HCT116 (cell line): ENCODE measurements around the gene KRTAP10-7. TPM values are rescaled to one million over a fixed set of nuclear protein-coding genes. Genes with fewer than 3 reads are reported as not detected.
"Not testable (repeated sequence)": the region's sequence is repeated elsewhere in the genome, so short reads cannot be mapped to it uniquely, and the experiment has no call there.

Experiments
- ATAC-seq: fragments of 200-7000 bp; cut with Tn5 transposase; 2 replicates; pipeline ENCODE4 v1.9.1; 2020; ENCODE audit warnings: mild to moderate bottlenecking, moderate library complexity
- BruUV-seq: library from RNA; stranded (reverse); fragments of 400-500 nt; replicated peaks from 2 replicates; lab custom pipeline; 2021; lab: Mats Ljungman, UMichigan
- CTCF ChIA-PET: fragments of 300-600 bp; sonication (Branson Sonifier 250); formaldehyde crosslinking; loops from one replicate; lab custom pipeline; 2021; ENCODE audit warnings: antibody characterized with exemption; lab: Charles Lee
- POLR2A ChIA-PET: fragments of 300-600, 350-600 bp; sonication (Branson Sonifier 250); formaldehyde crosslinking; loops from one replicate; lab custom pipeline; 2021; ENCODE audit warnings: antibody characterized with exemption; lab: Charles Lee
- RAD21 ChIA-PET, 2 experiments: fragments of 300-600 bp; sonication (Branson Sonifier 250); formaldehyde crosslinking; loops; one replicate each; lab custom pipeline; 2023; ENCODE audit warnings: low total read pairs in 2 of 2; ENCODE audit not compliant: uncharacterized antibody in 2 of 2, unreplicated experiment in 2 of 2, low non-redundant PET in 1 of 2; lab: Charles Lee
- DNase-seq: peaks from one replicate; pipeline ENCODE4 v3.0.0-alpha.2; 2010; ENCODE audit warnings: low read depth, low spot score
- H2AFZ ChIP-seq: fragments of 200-600 bp; shearing (Covaris generic), sonication (generic); 2 replicates; pipeline ENCODE4 v1.6.1; 2017; ENCODE audit warnings: low read depth, mixed run types, mixed read lengths, antibody characterized with exemption, low read length; ENCODE audit not compliant: poor library complexity, severe bottlenecking
- H3K27ac ChIP-seq: 2 replicates; pipeline ENCODE4 v1.5.1; 2012; ENCODE audit warnings: low read depth, low read length
- H3K27me3 ChIP-seq: fragments of 200-600 bp; sonication (generic); 2 replicates; pipeline ENCODE4 v1.6.1; 2016; ENCODE audit warnings: mixed run types, low read length, mixed read lengths; ENCODE audit not compliant: insufficient read depth
- H3K36me3 ChIP-seq, 2 experiments: fragments of 200-500 bp in 1 of 2; fragments of 200-600 bp in 1 of 2; sonication (Bioruptor generic) in 1 of 2; sonication (generic) in 1 of 2; 2 replicates each; pipeline versions ENCODE4 v1.5.1 to v1.6.1; 2014 to 2016; ENCODE audit warnings: low read length in 2 of 2, inconsistent platforms in 1 of 2, mixed read lengths in 1 of 2, mixed run types in 1 of 2; ENCODE audit not compliant: insufficient read depth in 2 of 2, control insufficient read depth in 1 of 2
- H3K4me1 ChIP-seq, 2 experiments: fragments of 200-600 bp in 1 of 2; sonication (generic) in 1 of 2; 2 replicates each; pipeline versions ENCODE4 v1.5.1 to v1.6.1; 2012 to 2017; ENCODE audit warnings: low read length in 2 of 2, inconsistent platforms in 1 of 2, mild to moderate bottlenecking in 1 of 2, mixed read lengths in 1 of 2, mixed run types in 1 of 2, moderate library complexity in 1 of 2; ENCODE audit not compliant: insufficient read depth in 2 of 2, control insufficient read depth in 1 of 2
- H3K4me2 ChIP-seq: fragments of 200-600 bp; sonication (generic); 2 replicates; pipeline ENCODE4 v1.6.1; 2017; ENCODE audit warnings: mixed run types, low read length, mixed read lengths
- H3K4me3 ChIP-seq, 2 experiments: fragments of 200-600 bp in 1 of 2; sonication (generic) in 1 of 2; replicated peaks in 1 of 2; 2 replicates each; pipeline ENCODE4 v1.5.1; 2011 to 2016; ENCODE audit warnings: low read length in 2 of 2, control low read depth in 1 of 2, low read depth in 1 of 2, mild to moderate bottlenecking in 1 of 2, mixed read lengths in 1 of 2, mixed run types in 1 of 2
- H3K79me2 ChIP-seq: fragments of 200-600 bp; sonication (generic); 2 replicates; pipeline ENCODE4 v1.6.1; 2017; ENCODE audit warnings: mild to moderate bottlenecking, mixed run types, low read length, moderate library complexity, mixed read lengths; ENCODE audit not compliant: insufficient read depth
- H3K9ac ChIP-seq: fragments of 200-600 bp; sonication (generic); 2 replicates; pipeline ENCODE4 v1.6.1; 2016; ENCODE audit warnings: low read length, mixed read lengths
- H3K9me2 ChIP-seq: fragments of 200-600 bp; sonication (generic), shearing (Covaris generic); 2 replicates; pipeline ENCODE4 v1.6.1; 2017; ENCODE audit warnings: mixed run types, mild to moderate bottlenecking, moderate library complexity; ENCODE audit not compliant: insufficient read depth
- H3K9me3 ChIP-seq, 2 experiments: fragments of 200-500 bp in 1 of 2; fragments of 200-600 bp in 1 of 2; sonication (Bioruptor generic) in 1 of 2; sonication (generic) in 1 of 2; 2 replicates each; pipeline ENCODE4 v1.6.1; 2014 to 2017; ENCODE audit warnings: low read length in 2 of 2, mixed read lengths in 2 of 2, inconsistent platforms in 1 of 2, low read depth in 1 of 2, mild to moderate bottlenecking in 1 of 2, mixed run types in 1 of 2, moderate library complexity in 1 of 2; ENCODE audit not compliant: control insufficient read depth in 1 of 2, insufficient read depth in 1 of 2
- H4K20me1 ChIP-seq: fragments of 200-600 bp; sonication (generic), shearing (Covaris generic); 2 replicates; pipeline ENCODE4 v1.6.1; 2017; ENCODE audit warnings: mixed run types, mild to moderate bottlenecking, moderate library complexity; ENCODE audit not compliant: insufficient read depth
- CBX3 ChIP-seq: IDR thresholded peaks from 2 replicates; pipeline ENCODE4 v1.6.1; 2012; ENCODE audit warnings: low read depth
- CEBPB ChIP-seq: IDR thresholded peaks from 2 replicates; pipeline ENCODE4 v1.6.1; 2012; ENCODE audit warnings: low read depth
- CTCF ChIP-seq, 3 experiments: fragments of 200-600 bp in 1 of 3; sonication (generic) in 1 of 3; IDR thresholded peaks in 2 of 3; conservative IDR thresholded peaks in 1 of 3; 2 replicates each; pipeline ENCODE4 v1.5.1; 2012 to 2017; ENCODE audit warnings: low read depth in 2 of 3, low read length in 2 of 3, antibody characterized with exemption in 1 of 3, borderline replicate concordance in 1 of 3, control low read depth in 1 of 3, mild to moderate bottlenecking in 1 of 3, mixed read lengths in 1 of 3, mixed run types in 1 of 3, moderate library complexity in 1 of 3; ENCODE audit not compliant: insufficient read depth in 1 of 3
- EGR1 ChIP-seq: IDR thresholded peaks from 2 replicates; pipeline ENCODE4 v1.6.1; 2012; ENCODE audit warnings: low read depth
- ELF1 ChIP-seq: IDR thresholded peaks from 2 replicates; pipeline ENCODE4 v1.6.1; 2012; ENCODE audit warnings: low read depth, borderline replicate concordance
- EZH2phosphoT487 ChIP-seq: fragments of 200-600 bp; IDR thresholded peaks from 2 replicates; pipeline ENCODE4 v1.6.1; 2018; ENCODE audit warnings: antibody characterized with exemption, borderline replicate concordance
- FOSL1 ChIP-seq: IDR thresholded peaks from 2 replicates; pipeline ENCODE4 v1.6.1; 2012; ENCODE audit warnings: low read depth
- JUND ChIP-seq: IDR thresholded peaks from 2 replicates; pipeline ENCODE4 v1.6.1; 2012
- MAX ChIP-seq: IDR thresholded peaks from 2 replicates; pipeline ENCODE4 v1.6.1; 2012
- POLR2A ChIP-seq: IDR thresholded peaks from 2 replicates; pipeline ENCODE4 v1.7.0; 2011; ENCODE audit warnings: borderline replicate concordance; ENCODE audit not compliant: insufficient read depth, insufficient read length; ENCODE audit errors: extremely low read depth
- POLR2AphosphoS5 ChIP-seq: IDR thresholded peaks from 2 replicates; pipeline ENCODE4 v1.6.1; 2011; ENCODE audit warnings: mild to moderate bottlenecking, low read depth, low read length, moderate library complexity
- RAD21 ChIP-seq: IDR thresholded peaks from 2 replicates; pipeline ENCODE4 v1.6.1; 2012; ENCODE audit warnings: low read depth, mild to moderate bottlenecking
- SP1 ChIP-seq: IDR thresholded peaks from 2 replicates; pipeline ENCODE4 v1.6.1; 2012; ENCODE audit warnings: low read depth
- SRF ChIP-seq: IDR thresholded peaks from 2 replicates; pipeline ENCODE4 v1.6.1; 2012; ENCODE audit warnings: low read depth
- TCF7L2 ChIP-seq: IDR thresholded peaks from 2 replicates; pipeline ENCODE4 v1.7.0; 2011; ENCODE audit warnings: borderline replicate concordance, inconsistent platforms; ENCODE audit not compliant: insufficient read depth, insufficient read length; ENCODE audit errors: extremely low read depth
- YY1 ChIP-seq: IDR thresholded peaks from 2 replicates; pipeline ENCODE4 v1.6.1; 2011; ENCODE audit warnings: low read length, low read depth, moderate library complexity, mild to moderate bottlenecking; ENCODE audit not compliant: insufficient replicate concordance; ENCODE audit errors: extremely low read depth
- ZFX ChIP-seq: fragments of 450-650 bp; IDR thresholded peaks from 2 replicates; pipeline ENCODE4 v1.6.1; 2017
- ZNF274 ChIP-seq: fragments of 200-500 bp; sonication (Bioruptor generic); IDR thresholded peaks from 2 replicates; pipeline ENCODE4 v1.6.1; 2014; ENCODE audit warnings: mild to moderate bottlenecking, low read depth, low read length, inconsistent platforms
- intact Hi-C: fragments of 100-400 bp; cut with micrococcal nuclease; formaldehyde crosslinking; loops from 2 replicates; pipeline ENCODE4 v1.10.0; 2022
- total RNA-seq: library from RNA; stranded (reverse); gene quantifications from one replicate; pipeline ENCODE4 v1.2.1, GENCODE V29; 2021; ENCODE audit not compliant: unreplicated experiment

The KRTAP10-7 gene
- total RNA-seq, 1 experiment from 2014 or later: not detected

- ATAC-seq (no peak), DNase-seq (no peak)
- TF ChIP-seq CEBPB: no peak
- no peak for TF ChIP-seq MAX
- TF ChIP-seq SRF: no peak
- TF ChIP-seq ELF1: no peak
- TF ChIP-seq CTCF (IDR thresholded peaks at IDR 0.05 in 2 of 3, conservative IDR thresholded peaks at IDR 0.05 in 1 of 3; ENCODE audit: borderline replicate concordance in 1 of 3, insufficient read depth in 1 of 3, low read depth in 2 of 3, low read length in 2 of 3): no peak
- no peak for TF ChIP-seq TCF7L2
- TF ChIP-seq FOSL1: no peak
- TF ChIP-seq POLR2AphosphoS5: no peak
- no peak for TF ChIP-seq CBX3
- TF ChIP-seq EZH2phosphoT487: no peak
- no peak for TF ChIP-seq ZNF274
- TF ChIP-seq RAD21: no peak
- TF ChIP-seq ZFX: no peak
- TF ChIP-seq POLR2A: no peak
- no peak for TF ChIP-seq EGR1
- no peak for TF ChIP-seq YY1
- no peak for TF ChIP-seq JUND
- TF ChIP-seq SP1: no peak
- Histone ChIP-seq H2AFZ (no peak overlapping the region), H3K4me3 (no peak overlapping the region), H3K79me2 (no peaks in the 10 kb centered on the region), H3K27me3 (peaks cover 6% of the 10 kb centered on the region; the same call in 1 of the 2 replicates), H3K4me1 (no peaks in the 10 kb centered on the region), H3K9me3 (peaks cover 6 to 17% of the 10 kb centered on the region in 2 experiments; a peak in 2 of 4 replicates), H4K20me1 (no peaks in the 10 kb centered on the region), H3K27ac (no peak overlapping the region), H3K4me2 (no peak overlapping the region), H3K36me3 (no peaks in the 10 kb centered on the region), H3K9me2 (no peaks in the 10 kb centered on the region), H3K9ac (no peak overlapping the region)
- intact Hi-C loops: no loop called here
- no TSS peak for BruUV-seq
- RAD21 ChIA-PET: no interaction called here
- CTCF ChIA-PET: no interaction called here
- POLR2A ChIA-PET: no interaction called here
These were observed 44.5 kb downstream of the KRTAP10-7 start for GRCh38 chr21:44644878-44645277.

- intact Hi-C loops, DNase-seq, CTCF ChIA-PET, H4K20me1 ChIP-seq, H3K9me2 ChIP-seq, H3K27me3 ChIP-seq, H2AFZ ChIP-seq, H3K27ac ChIP-seq, RAD21 ChIA-PET, H3K4me3 ChIP-seq, H3K36me3 ChIP-seq, BruUV-seq, H3K9ac ChIP-seq, H3K4me2 ChIP-seq, H3K79me2 ChIP-seq, ATAC-seq, POLR2A ChIA-PET, H3K4me1 ChIP-seq: not testable (repeated sequence)
- H3K9me3 ChIP-seq: peaks cover 6 to 17% of the 10 kb centered on the region in 2 experiments; a peak in 2 of 4 replicates
These were observed 46.2 kb downstream of the KRTAP10-7 start, which contains the start of gene KRTAP10-11 for GRCh38 chr21:44646366-44647221. KRTAP10-11 (plus strand) TSS chr21:44646414; CDS start chr21:44646459, 45 bp downstream.
